B cell (primary cell): ENCODE results near the gene HS3ST6. TPM values are rescaled to one million over a fixed set of nuclear protein-coding genes. Genes with fewer than 3 reads are reported as not detected.

Source experiments
- ATAC-seq: fragments of 200-7000 bp; cut with Tn5 transposase; one replicate; pipeline ENCODE4 v1.10.0; 2021; ENCODE audit warnings: low read depth, mild to moderate bottlenecking, moderate number of reproducible peaks, moderate library complexity
- CTCF ChIA-PET: fragments of 350-600 bp; sonication (Branson Sonifier 250); formaldehyde crosslinking; loops from one replicate; lab custom pipeline; 2021; ENCODE audit warnings: antibody characterized with exemption, inconsistent platforms; lab: Charles Lee
- POLR2A ChIA-PET: fragments of 350-600 bp; sonication (Branson Sonifier 250); formaldehyde crosslinking; loops from one replicate; lab custom pipeline; 2021; ENCODE audit warnings: antibody characterized with exemption; lab: Charles Lee
- DNase-seq: peaks from one replicate; pipeline ENCODE4 v3.0.0; 2013
- H2AFZ ChIP-seq: 2 replicates; pipeline ENCODE4 v1.6.1; 2012; ENCODE audit warnings: mild to moderate bottlenecking, low read depth, low read length; ENCODE audit not compliant: insufficient read depth, poor library complexity, severe bottlenecking
- H3K27ac ChIP-seq, 2 donors: 1 replicate in 1 of 2; 2 replicates in 1 of 2; pipeline ENCODE4 v1.5.1; 2012 to 2013; ENCODE audit warnings: low read length in 2 of 2, mild to moderate bottlenecking in 2 of 2, moderate library complexity in 1 of 2
- H3K27me3 ChIP-seq, 4 experiments: fragments of 200-600 bp in 1 of 4; sonication (generic) in 1 of 4; replicated peaks in 1 of 4; 1 replicate in 2 of 4; 2 replicates in 2 of 4; pipeline versions ENCODE4 v1.6.1 to v1.7.0; 2013 to 2016; ENCODE audit warnings: low read length in 3 of 4, mild to moderate bottlenecking in 2 of 4, mixed read lengths in 1 of 4, moderate library complexity in 1 of 4; ENCODE audit not compliant: insufficient read depth in 4 of 4, control insufficient read depth in 3 of 4; ENCODE audit errors: control extremely low read depth in 1 of 4
- H3K36me3 ChIP-seq, 2 experiments: replicated peaks in 1 of 2; 1 replicate in 1 of 2; 2 replicates in 1 of 2; pipeline versions ENCODE4 v1.6.1 to v1.7.1; 2013; ENCODE audit warnings: low read length in 1 of 2; ENCODE audit not compliant: insufficient read depth in 2 of 2, control insufficient read depth in 1 of 2; ENCODE audit errors: control extremely low read depth in 1 of 2, extremely low read depth in 1 of 2
- H3K4me1 ChIP-seq, 2 donors: fragments of 200-600 bp in 1 of 2; sonication (generic) in 1 of 2; 1 replicate in 1 of 2; 2 replicates in 1 of 2; pipeline versions ENCODE4 v1.5.1 to v1.6.1; 2013 to 2017; ENCODE audit warnings: low read length in 2 of 2; ENCODE audit not compliant: control insufficient read depth in 2 of 2, insufficient read depth in 2 of 2
- H3K4me2 ChIP-seq: replicated peaks from 2 replicates; pipeline ENCODE3; 2012; ENCODE audit warnings: mild to moderate bottlenecking, low read depth, low read length; ENCODE audit not compliant: poor library complexity, severe bottlenecking
- H3K4me3 ChIP-seq, 5 experiments: fragments of 200-600 bp in 1 of 5; sonication (generic) in 1 of 5; 1 replicate in 3 of 5; 2 replicates in 2 of 5; pipeline versions ENCODE4 v1.5.1 to v1.7.0; 2011 to 2016; ENCODE audit warnings: low read length in 4 of 5, mild to moderate bottlenecking in 4 of 5, low read depth in 2 of 5, control low read depth in 1 of 5, moderate library complexity in 1 of 5; ENCODE audit not compliant: insufficient read depth in 1 of 5; ENCODE audit errors: control extremely low read depth in 1 of 5, extremely low read depth in 1 of 5
- H3K79me2 ChIP-seq: fragments of 200-600 bp; sonication (generic); one replicate; pipeline ENCODE4 v1.6.0; 2016; ENCODE audit warnings: low read length; ENCODE audit not compliant: control insufficient read depth, insufficient read depth
- H3K9ac ChIP-seq: fragments of 200-600 bp; sonication (generic); 2 replicates; pipeline ENCODE4 v1.6.1; 2017; ENCODE audit warnings: mild to moderate bottlenecking, low read length, moderate library complexity
- H3K9me3 ChIP-seq, 3 donors: one replicate each; pipeline versions ENCODE4 v1.6.1 to v1.7.1; 2013; ENCODE audit warnings: low read length in 2 of 3; ENCODE audit not compliant: control insufficient read depth in 2 of 3, insufficient read depth in 1 of 3; ENCODE audit errors: control extremely low read depth in 1 of 3
- H4K20me1 ChIP-seq: 2 replicates; pipeline ENCODE4 v1.6.0; 2012; ENCODE audit warnings: mild to moderate bottlenecking, low read length; ENCODE audit not compliant: insufficient read depth, control insufficient read depth, poor library complexity, severe bottlenecking
- H3K27ac Mint-ChIP-seq: one replicate; pipeline ENCODE4 v1.8.0; 2021; ENCODE audit warnings: mixed read lengths
- H3K27me3 Mint-ChIP-seq: one replicate; pipeline ENCODE4 v1.8.0; 2021; ENCODE audit warnings: mixed read lengths
- H3K4me1 Mint-ChIP-seq: one replicate; pipeline ENCODE4 v1.8.0; 2021; ENCODE audit warnings: mixed read lengths
- H3K4me3 Mint-ChIP-seq: one replicate; pipeline ENCODE4 v1.8.0; 2021; ENCODE audit warnings: mixed read lengths
- H3K9me3 Mint-ChIP-seq: one replicate; pipeline ENCODE4 v1.8.0; 2022; ENCODE audit warnings: mixed read lengths; ENCODE audit not compliant: insufficient read depth
- EZH2 ChIP-seq: IDR thresholded peaks from 2 replicates; pipeline ENCODE4 v1.6.1; 2012; ENCODE audit warnings: borderline replicate concordance, low read depth, mild to moderate bottlenecking, moderate library complexity, low read length; ENCODE audit not compliant: insufficient read depth, poor library complexity, severe bottlenecking
- WGBS: methylation state at CpG from one replicate; pipeline ENCODE4 v1.1.5; 2013; ENCODE audit warnings: missing lambda C conversion rate; ENCODE audit not compliant: insufficient coverage; 5-methylcytosine and 5-hydroxymethylcytosine counted together
- intact Hi-C: fragments of 100-400 bp; cut with micrococcal nuclease; formaldehyde crosslinking; loops from one replicate; pipeline ENCODE4 v1.10.0; 2022
- polyA plus RNA-seq: library from polyadenylated mRNA; depleted of rRNA; stranded (reverse); fragments of >200 nt; gene quantifications from 2 replicates; pipeline ENCODE4 v1.2.3, GENCODE V29; 2012
- total RNA-seq, 2 donors: library from RNA; stranded (reverse); fragments of 120-200 nt in 1 of 2; gene quantifications; 1 replicate in 1 of 2; 2 replicates in 1 of 2; pipeline versions ENCODE4 v1.2.3 to v1.2.4, GENCODE V29; 2013 to 2022
- TF ChIP-seq, protein P1 (sequence below): fragments of 200-600 bp; IDR thresholded peaks from one replicate; pipeline ENCODE4 v1.8.0; 2022; ENCODE audit warnings: antibody characterized with exemption, mild to moderate bottlenecking

The HS3ST6 gene
- total and polyA plus RNA-seq, 2 donors (not counting 1 experiment from before 2014, with no cell fraction given): not detected

DNA sequence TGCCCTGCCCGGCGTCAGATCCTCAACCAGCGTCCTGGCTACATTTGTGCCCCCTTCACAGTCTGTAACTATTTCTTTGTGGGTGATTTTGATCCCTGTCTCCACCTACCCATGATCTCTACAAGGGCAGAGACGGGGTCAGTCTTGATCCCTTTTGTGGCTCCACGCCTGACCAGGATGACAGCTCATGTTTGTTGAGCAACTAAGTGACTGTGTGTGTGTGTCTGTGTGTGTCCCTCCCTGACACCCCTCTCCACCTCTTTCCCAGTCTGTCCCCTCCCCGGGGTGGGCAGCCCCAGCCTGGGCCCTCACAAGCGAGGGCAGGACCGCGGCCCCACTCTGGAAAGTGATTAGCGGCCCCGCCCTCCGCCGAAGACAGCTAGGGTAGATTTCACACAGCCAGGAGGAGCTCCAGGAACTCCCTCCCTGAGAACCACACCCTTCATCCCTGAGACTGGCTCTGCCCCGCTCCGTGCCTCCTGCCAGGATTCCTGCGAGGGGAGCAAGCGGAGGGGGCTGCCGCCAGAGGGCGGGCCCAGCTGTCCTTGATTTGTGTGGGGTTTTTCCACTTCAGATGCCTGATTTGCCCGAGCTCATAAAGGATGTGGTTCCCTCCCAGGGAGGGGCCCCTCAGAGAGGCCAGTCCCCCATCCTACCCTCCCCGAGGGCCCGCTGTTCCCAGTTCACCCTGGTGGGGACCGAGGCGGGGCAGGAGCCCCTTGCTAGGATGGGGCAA, 5.3 kb upstream of the HS3ST6 start:
- ATAC-seq: no peak

DNA sequence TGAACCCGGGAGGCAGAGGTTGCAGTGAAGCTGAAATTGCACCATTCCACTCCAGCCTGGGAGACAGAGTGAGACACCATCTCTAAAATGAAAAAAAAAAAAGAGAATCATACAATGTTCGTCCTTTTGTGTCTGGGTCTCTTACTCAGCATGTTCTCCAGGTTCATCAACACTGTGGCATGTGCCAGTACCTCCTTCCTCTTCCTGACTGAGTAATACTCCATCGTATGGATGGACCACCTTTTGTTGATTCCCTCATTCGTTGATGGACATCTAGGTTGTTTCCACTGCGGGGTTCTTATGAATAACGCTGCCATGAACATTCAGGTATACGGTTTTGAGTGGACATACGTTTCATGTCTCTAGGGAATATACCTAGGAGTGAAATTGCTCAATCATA, 4.1 kb upstream of the HS3ST6 start:
- Mint-ChIP-seq H3K9me3 (no peaks in the 10 kb centered on the region), H3K27ac (no peak overlapping the region), H3K27me3 (peaks cover 32% of the 10 kb centered on the region), H3K4me3 (no peak overlapping the region), H3K4me1 (peaks cover 4% of the 10 kb centered on the region)
- Histone ChIP-seq H4K20me1 (no peaks in the 10 kb centered on the region), H3K27ac (no peak overlapping the region), H3K36me3 (no peaks in the 10 kb centered on the region), H3K4me2 (no peak overlapping the region), H3K4me1 (peaks cover 4 to 5% of the 10 kb centered on the region in 2 donors), H3K9ac (no peak overlapping the region), H3K4me3 (no peak overlapping the region), H3K79me2 (no peaks in the 10 kb centered on the region), H3K9me3 (peaks cover 0 to 6% (median 0%) of the 10 kb centered on the region in 3 donors), H2AFZ (no peak overlapping the region), H3K27me3 (peaks cover 0 to 67% (median 21%) of the 10 kb centered on the region in 4 experiments)
- CTCF ChIA-PET: no interaction called here
- intact Hi-C loops: no loop called here
- TF ChIP-seq, protein P1, sequence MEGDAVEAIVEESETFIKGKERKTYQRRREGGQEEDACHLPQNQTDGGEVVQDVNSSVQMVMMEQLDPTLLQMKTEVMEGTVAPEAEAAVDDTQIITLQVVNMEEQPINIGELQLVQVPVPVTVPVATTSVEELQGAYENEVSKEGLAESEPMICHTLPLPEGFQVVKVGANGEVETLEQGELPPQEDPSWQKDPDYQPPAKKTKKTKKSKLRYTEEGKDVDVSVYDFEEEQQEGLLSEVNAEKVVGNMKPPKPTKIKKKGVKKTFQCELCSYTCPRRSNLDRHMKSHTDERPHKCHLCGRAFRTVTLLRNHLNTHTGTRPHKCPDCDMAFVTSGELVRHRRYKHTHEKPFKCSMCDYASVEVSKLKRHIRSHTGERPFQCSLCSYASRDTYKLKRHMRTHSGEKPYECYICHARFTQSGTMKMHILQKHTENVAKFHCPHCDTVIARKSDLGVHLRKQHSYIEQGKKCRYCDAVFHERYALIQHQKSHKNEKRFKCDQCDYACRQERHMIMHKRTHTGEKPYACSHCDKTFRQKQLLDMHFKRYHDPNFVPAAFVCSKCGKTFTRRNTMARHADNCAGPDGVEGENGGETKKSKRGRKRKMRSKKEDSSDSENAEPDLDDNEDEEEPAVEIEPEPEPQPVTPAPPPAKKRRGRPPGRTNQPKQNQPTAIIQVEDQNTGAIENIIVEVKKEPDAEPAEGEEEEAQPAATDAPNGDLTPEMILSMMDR: no peak
- TF ChIP-seq EZH2: no peak
- WGBS: 83% methylated on average over 3 of the region's 8 CpGs
- no peak for ATAC-seq
- POLR2A ChIA-PET: no interaction called here
- DNase-seq: no peak

More for the DNA sequence above, 5.3 kb upstream of the HS3ST6 start:
- H3K9ac ChIP-seq: no peak overlapping the region
- ChIA-PET POLR2A (no interaction called here), CTCF (interaction anchor here (1.2 kb wide), 1 partner anchor 9 kb away, joined by 3 read pairs; no protein-coding TSS in a partner anchor)
- H3K79me2 ChIP-seq: no peaks in the 10 kb centered on the region
- H3K4me1 ChIP-seq: peaks cover 4 to 5% of the 10 kb centered on the region in 2 donors
- H3K27ac Mint-ChIP-seq: no peak overlapping the region
- H3K27me3 ChIP-seq: peaks cover 0 to 61% (median 19%) of the 10 kb centered on the region in 4 experiments
- peaks cover 0 to 6% (median 0%) of the 10 kb centered on the region in 3 donors for H3K9me3 ChIP-seq
- H3K4me1 Mint-ChIP-seq: peaks cover 6% of the 10 kb centered on the region
- H3K27ac ChIP-seq: no peak overlapping the region
- intact Hi-C loops: no loop called here
- no peak overlapping the region for H3K4me3 Mint-ChIP-seq
- peaks cover 32% of the 10 kb centered on the region for H3K27me3 Mint-ChIP-seq
- no peak overlapping the region for H3K4me2 ChIP-seq
- no peak overlapping the region for H3K4me3 ChIP-seq
- TF ChIP-seq, protein P1: no peak
- no peak for TF ChIP-seq EZH2
- 6% methylated on average over 15 of the region's 24 CpGs for WGBS
- no peak overlapping the region for H2AFZ ChIP-seq
- no peaks in the 10 kb centered on the region for H4K20me1 ChIP-seq
- no peaks in the 10 kb centered on the region for H3K36me3 ChIP-seq
- no peaks in the 10 kb centered on the region for H3K9me3 Mint-ChIP-seq
- no peak for DNase-seq
